Measurements from ENCODE around the gene ATG4B.

Gene ATG4B

GRCh38 chr2:241598061-241598460, 39.4 kb upstream of the ATG4B start:
- TF ChIP-seq EP300 (IDR thresholded peaks at IDR 0.05; ENCODE audit: borderline replicate concordance) (no peak), TAF1 (IDR thresholded peaks at IDR 0.05; ENCODE audit: low read depth) (no peak), RAD21 (IDR thresholded peaks at IDR 0.05; ENCODE audit: low read depth) (no peak), FOXM1 (IDR thresholded peaks at IDR 0.05; ENCODE audit: borderline replicate concordance, low read depth) (no peak), YY1 (IDR thresholded peaks at IDR 0.05; ENCODE audit: low read depth) (no peak), MAX (IDR thresholded peaks at IDR 0.05) (no peak), ZBTB7A (IDR thresholded peaks at IDR 0.05; ENCODE audit: low read depth) (no peak), NFIC (IDR thresholded peaks at IDR 0.05) (no peak), EGR1 (IDR thresholded peaks at IDR 0.05) (no peak), CREB1 (IDR thresholded peaks at IDR 0.05; ENCODE audit: low read depth) (no peak), REST (IDR thresholded peaks at IDR 0.05; ENCODE audit: low read depth) (no peak), CEBPB (IDR thresholded peaks at IDR 0.05) (no peak), TEAD4 (IDR thresholded peaks at IDR 0.05) (no peak), USF1 (IDR thresholded peaks at IDR 0.05) (no peak)

GRCh38 chr2:241598487-241598886, 39.0 kb upstream of the ATG4B start:
- TF ChIP-seq TCF12 (IDR thresholded peaks at IDR 0.05; ENCODE audit: low read depth) = no peak
- peak; percentile 65 for TF ChIP-seq RAD21 (IDR thresholded peaks at IDR 0.05; ENCODE audit: low read depth)

GRCh38 chr2:241599615-241600014, 37.9 kb upstream of the ATG4B start:
- TF ChIP-seq REST (IDR thresholded peaks at IDR 0.05; ENCODE audit: low read depth) = no peak
- no peak for TF ChIP-seq TAF1 (IDR thresholded peaks at IDR 0.05; ENCODE audit: low read depth)
- no peak for TF ChIP-seq EP300 (IDR thresholded peaks at IDR 0.05; ENCODE audit: borderline replicate concordance)
- TF ChIP-seq EGR1 (IDR thresholded peaks at IDR 0.05) = no peak
- TF ChIP-seq MAX (IDR thresholded peaks at IDR 0.05) = no peak
- TF ChIP-seq CEBPB (IDR thresholded peaks at IDR 0.05) = no peak
- no peak for TF ChIP-seq TCF12 (IDR thresholded peaks at IDR 0.05; ENCODE audit: low read depth)
- TF ChIP-seq USF1 (IDR thresholded peaks at IDR 0.05) = no peak
- TF ChIP-seq RAD21 (IDR thresholded peaks at IDR 0.05; ENCODE audit: low read depth) = no peak

- TF ChIP-seq CREB1 (IDR thresholded peaks at IDR 0.05; ENCODE audit: low read depth) (no peak), MAX (IDR thresholded peaks at IDR 0.05) (no peak), RAD21 (IDR thresholded peaks at IDR 0.05; ENCODE audit: low read depth) (no peak), TCF12 (IDR thresholded peaks at IDR 0.05; ENCODE audit: low read depth) (no peak), TEAD4 (IDR thresholded peaks at IDR 0.05) (no peak), TAF1 (IDR thresholded peaks at IDR 0.05; ENCODE audit: low read depth) (no peak)
Observed at GRCh38 chr2:241601841-241602240, 35.7 kb upstream of the ATG4B start.

GRCh38 chr2:241602720-241603119, 34.8 kb upstream of the ATG4B start:
- TF ChIP-seq CEBPB (IDR thresholded peaks at IDR 0.05) = no peak
- TF ChIP-seq TEAD4 (IDR thresholded peaks at IDR 0.05) = no peak
- TF ChIP-seq RAD21 (IDR thresholded peaks at IDR 0.05; ENCODE audit: low read depth) = no peak
- TF ChIP-seq ZBTB7A (IDR thresholded peaks at IDR 0.05; ENCODE audit: low read depth) = no peak
- TF ChIP-seq FOXM1 (IDR thresholded peaks at IDR 0.05; ENCODE audit: borderline replicate concordance, low read depth) = no peak
- TF ChIP-seq MAX (IDR thresholded peaks at IDR 0.05) = no peak
- TF ChIP-seq USF1 (IDR thresholded peaks at IDR 0.05) = no peak
- TF ChIP-seq EP300 (IDR thresholded peaks at IDR 0.05; ENCODE audit: borderline replicate concordance) = no peak
- TF ChIP-seq NFIC (IDR thresholded peaks at IDR 0.05) = no peak
- TF ChIP-seq CREB1 (IDR thresholded peaks at IDR 0.05; ENCODE audit: low read depth) = no peak
- no peak for TF ChIP-seq REST (IDR thresholded peaks at IDR 0.05; ENCODE audit: low read depth)
- no peak for TF ChIP-seq YY1 (IDR thresholded peaks at IDR 0.05; ENCODE audit: low read depth)
- TF ChIP-seq TAF1 (IDR thresholded peaks at IDR 0.05; ENCODE audit: low read depth) = no peak
- no peak for TF ChIP-seq TCF12 (IDR thresholded peaks at IDR 0.05; ENCODE audit: low read depth)
